ENCODE results near the gene EXOC6B. TPM values are rescaled to one million over a fixed set of nuclear protein-coding genes. Genes with fewer than 3 reads are reported as not detected.

The EXOC6B gene
- total RNA-seq, 4 donors from 2014 or later, result 54.0 to 121 (median 78.7) TPM

DNA sequence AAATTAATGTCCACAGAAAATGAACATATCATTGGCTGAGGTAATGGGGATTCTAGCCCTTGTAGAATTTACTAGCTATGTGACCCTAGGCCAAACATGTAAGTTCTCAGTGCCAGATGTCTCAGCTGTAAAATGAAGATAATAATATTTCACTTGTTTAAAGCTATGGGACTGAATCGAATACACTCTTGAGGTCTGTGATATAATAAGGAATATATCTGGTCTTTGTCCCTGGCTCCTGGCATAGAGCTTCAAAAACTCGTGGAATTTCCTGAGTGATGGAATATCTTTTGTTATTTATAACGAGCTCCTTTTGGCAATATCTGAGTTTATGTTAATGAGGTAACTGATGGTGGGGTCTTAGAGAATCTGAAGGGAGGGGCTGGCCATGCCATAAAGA is 476.8 kb downstream of the EXOC6B start:
- Histone ChIP-seq H3K4me1 (no peaks in the 10 kb centered on the region), H3K36me3 (no peaks in the 10 kb centered on the region), H3K27ac (no peak overlapping the region), H3K9me3 (no peaks in the 10 kb centered on the region), H3K4me3 (no peak overlapping the region), H3K27me3 (no peaks in the 10 kb centered on the region)
- WGBS, result 50% methylated on average over 3 of the region's 3 CpGs
- DNase-seq (ENCODE audit: low spot score in 2 of 2), result no peak
- TF ChIP-seq POLR2A (IDR thresholded peaks at IDR 0.05), result no peak
- no peak for TF ChIP-seq POLR2AphosphoS5 (IDR thresholded peaks at IDR 0.05)
- TF ChIP-seq, protein P1, sequence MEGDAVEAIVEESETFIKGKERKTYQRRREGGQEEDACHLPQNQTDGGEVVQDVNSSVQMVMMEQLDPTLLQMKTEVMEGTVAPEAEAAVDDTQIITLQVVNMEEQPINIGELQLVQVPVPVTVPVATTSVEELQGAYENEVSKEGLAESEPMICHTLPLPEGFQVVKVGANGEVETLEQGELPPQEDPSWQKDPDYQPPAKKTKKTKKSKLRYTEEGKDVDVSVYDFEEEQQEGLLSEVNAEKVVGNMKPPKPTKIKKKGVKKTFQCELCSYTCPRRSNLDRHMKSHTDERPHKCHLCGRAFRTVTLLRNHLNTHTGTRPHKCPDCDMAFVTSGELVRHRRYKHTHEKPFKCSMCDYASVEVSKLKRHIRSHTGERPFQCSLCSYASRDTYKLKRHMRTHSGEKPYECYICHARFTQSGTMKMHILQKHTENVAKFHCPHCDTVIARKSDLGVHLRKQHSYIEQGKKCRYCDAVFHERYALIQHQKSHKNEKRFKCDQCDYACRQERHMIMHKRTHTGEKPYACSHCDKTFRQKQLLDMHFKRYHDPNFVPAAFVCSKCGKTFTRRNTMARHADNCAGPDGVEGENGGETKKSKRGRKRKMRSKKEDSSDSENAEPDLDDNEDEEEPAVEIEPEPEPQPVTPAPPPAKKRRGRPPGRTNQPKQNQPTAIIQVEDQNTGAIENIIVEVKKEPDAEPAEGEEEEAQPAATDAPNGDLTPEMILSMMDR (IDR thresholded peaks at IDR 0.05), result no peak
- no peak for TF ChIP-seq EP300 (IDR thresholded peaks at IDR 0.05)

DNA sequence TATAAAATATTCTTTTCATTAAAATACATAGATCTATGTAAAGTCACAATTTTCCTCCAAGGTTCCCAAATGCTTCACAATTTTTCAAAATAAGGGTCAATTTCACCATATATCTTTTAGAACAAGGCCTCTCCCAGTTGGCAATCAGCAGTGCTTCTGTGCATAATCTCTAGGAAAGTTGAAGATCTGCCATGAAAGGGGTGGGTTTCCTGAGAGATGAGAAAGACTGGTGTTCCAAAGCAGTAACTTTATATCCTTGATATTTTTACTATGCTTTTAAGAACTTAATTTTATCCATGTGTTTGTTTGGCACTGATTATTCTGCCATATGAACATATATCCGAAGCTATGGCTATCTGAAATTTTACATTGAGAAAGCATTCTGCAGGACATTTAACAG is 478.8 kb downstream of the EXOC6B start:
- no peak overlapping the region for H3K4me3 ChIP-seq
- H3K27me3 ChIP-seq, result no peaks in the 10 kb centered on the region
- no peak for DNase-seq (ENCODE audit: low spot score in 2 of 2)
- TF ChIP-seq POLR2AphosphoS5 (IDR thresholded peaks at IDR 0.05) (no peak), POLR2A (IDR thresholded peaks at IDR 0.05) (no peak), EP300 (IDR thresholded peaks at IDR 0.05) (no peak)
- TF ChIP-seq, protein P1 (IDR thresholded peaks at IDR 0.05), result no peak
- no peaks in the 10 kb centered on the region for H3K36me3 ChIP-seq
- H3K4me1 ChIP-seq, result no peaks in the 10 kb centered on the region
- no peaks in the 10 kb centered on the region for H3K9me3 ChIP-seq
- WGBS, result 83% methylated on average over 1 of the region's 1 CpG
- H3K27ac ChIP-seq, result no peak overlapping the region

DNA sequence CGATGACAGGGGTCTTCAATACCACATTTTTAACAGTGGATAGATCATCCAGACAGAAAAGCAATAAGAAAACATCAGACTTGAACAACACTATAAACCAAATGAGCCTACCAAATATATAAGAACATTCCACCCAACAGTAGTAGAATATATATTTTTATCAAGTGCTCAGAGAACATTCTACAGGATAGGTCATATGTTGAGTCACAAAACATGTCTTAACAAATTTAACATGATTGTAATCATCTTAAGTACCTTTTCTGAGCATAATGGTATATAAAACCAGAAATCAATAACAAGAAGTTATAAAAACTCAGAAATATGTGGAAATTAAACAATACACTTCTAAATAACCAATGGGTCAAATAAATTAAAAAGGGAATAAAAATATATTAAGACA is 484.2 kb downstream of the EXOC6B start:
- no peak for TF ChIP-seq EP300 (IDR thresholded peaks at IDR 0.05)
- no peak for TF ChIP-seq POLR2AphosphoS5 (IDR thresholded peaks at IDR 0.05)
- no peak for TF ChIP-seq POLR2A (IDR thresholded peaks at IDR 0.05)
- TF ChIP-seq, protein P1 (IDR thresholded peaks at IDR 0.05), result no peak
- WGBS, result 100% methylated on average over 1 of the region's 1 CpG
- DNase-seq (ENCODE audit: low spot score in 2 of 2), result no peak
- no peaks in the 10 kb centered on the region for H3K36me3 ChIP-seq
- no peaks in the 10 kb centered on the region for H3K27me3 ChIP-seq
- no peaks in the 10 kb centered on the region for H3K9me3 ChIP-seq
- H3K4me1 ChIP-seq, result peaks cover 5% of the 10 kb centered on the region
- H3K27ac ChIP-seq, result no peak overlapping the region
- no peak overlapping the region for H3K4me3 ChIP-seq

DNA sequence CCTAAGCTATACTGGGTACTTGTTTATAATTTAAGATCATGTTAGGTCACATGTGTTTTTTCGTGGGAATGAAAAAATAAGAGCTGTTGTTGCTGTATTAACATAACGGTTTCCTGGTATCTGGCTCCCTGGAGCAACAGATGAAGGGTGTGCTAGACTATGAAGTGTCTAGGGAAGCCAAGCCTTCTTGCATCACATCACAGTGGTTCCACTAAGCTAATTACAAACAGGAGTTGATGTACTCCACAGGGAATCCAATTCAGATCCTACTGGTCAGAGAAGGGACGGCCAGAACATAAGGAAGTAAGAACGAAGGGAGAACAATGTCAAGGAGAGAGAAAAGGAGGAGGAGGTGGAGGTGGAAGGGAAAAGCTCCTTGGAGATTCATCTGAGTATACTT is 485.2 kb downstream of the EXOC6B start:
- Histone ChIP-seq H3K36me3 (no peaks in the 10 kb centered on the region), H3K27me3 (no peaks in the 10 kb centered on the region), H3K27ac (no peak overlapping the region), H3K9me3 (no peaks in the 10 kb centered on the region), H3K4me3 (no peak overlapping the region), H3K4me1 (peaks cover 5% of the 10 kb centered on the region)
- TF ChIP-seq, protein P1 (IDR thresholded peaks at IDR 0.05), result no peak
- no peak for TF ChIP-seq EP300 (IDR thresholded peaks at IDR 0.05)
- no peak for TF ChIP-seq POLR2A (IDR thresholded peaks at IDR 0.05)
- no peak for TF ChIP-seq POLR2AphosphoS5 (IDR thresholded peaks at IDR 0.05)
- WGBS, result 49% methylated on average over 4 of the region's 4 CpGs
- no peak for DNase-seq (ENCODE audit: low spot score in 2 of 2)

DNA sequence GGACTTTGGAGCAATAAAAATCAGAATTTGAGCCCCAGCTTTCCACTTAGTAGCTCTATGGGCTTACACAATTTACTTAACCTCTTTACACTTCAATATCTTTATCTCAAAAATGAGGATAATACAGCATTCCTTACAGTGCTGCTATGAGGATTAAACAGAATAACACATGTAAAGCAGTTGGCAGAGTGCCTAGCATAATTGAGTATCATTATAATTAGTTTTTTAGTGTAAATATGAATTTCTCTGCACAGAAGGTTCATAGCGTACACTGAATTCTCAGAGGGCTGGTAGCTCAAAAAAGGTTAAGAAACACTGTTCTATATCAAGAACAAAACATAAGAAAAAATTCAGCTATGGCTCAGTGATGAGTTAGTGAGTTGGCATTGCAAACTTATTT is 487.8 kb downstream of the EXOC6B start:
- Histone ChIP-seq H3K36me3 (no peaks in the 10 kb centered on the region), H3K27me3 (no peaks in the 10 kb centered on the region), H3K4me1 (peaks cover 5% of the 10 kb centered on the region), H3K27ac (no peak overlapping the region), H3K9me3 (no peaks in the 10 kb centered on the region), H3K4me3 (no peak overlapping the region)
- TF ChIP-seq EP300 (IDR thresholded peaks at IDR 0.05), result no peak
- 100% methylated on average over 1 of the region's 1 CpG for WGBS
- no peak for DNase-seq (ENCODE audit: low spot score in 2 of 2)

DNA sequence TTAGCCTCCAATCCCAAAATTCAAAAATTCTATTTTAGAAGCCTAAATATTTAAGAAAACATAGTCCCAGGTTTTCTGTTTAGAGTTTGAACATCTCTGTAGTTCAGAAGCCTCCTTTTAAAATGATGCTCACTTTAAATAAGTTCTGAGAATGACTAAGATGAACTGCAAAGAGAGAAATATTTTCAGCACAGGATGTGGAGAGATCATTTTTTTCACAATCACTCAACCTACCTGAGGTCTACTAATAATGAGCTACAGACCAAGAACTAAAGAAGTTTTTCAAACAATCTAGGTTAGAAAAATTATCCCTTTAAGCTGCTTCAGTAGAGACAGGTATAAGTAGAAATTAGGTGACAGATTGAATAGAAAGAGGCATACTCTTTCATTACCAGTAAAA is 493.1 kb downstream of the EXOC6B start:
- Histone ChIP-seq H3K9me3 (no peaks in the 10 kb centered on the region), H3K36me3 (no peaks in the 10 kb centered on the region), H3K4me1 (no peaks in the 10 kb centered on the region), H3K4me3 (no peak overlapping the region), H3K27me3 (no peaks in the 10 kb centered on the region), H3K27ac (no peak overlapping the region)
- no peak for DNase-seq (ENCODE audit: low spot score in 2 of 2)
- TF ChIP-seq EP300 (IDR thresholded peaks at IDR 0.05), result no peak
- TF ChIP-seq, protein P1 (IDR thresholded peaks at IDR 0.05), result no peak
- no peak for TF ChIP-seq POLR2A (IDR thresholded peaks at IDR 0.05)
- no peak for TF ChIP-seq POLR2AphosphoS5 (IDR thresholded peaks at IDR 0.05)

Data from suprapubic skin (tissue), 4 donors.